ENCODE data around the gene SDR39U1.
A peak's percentile ranks its signal among the peaks of the same experiment; 100 is the strongest.
"Not testable (repeated sequence)": the region's sequence is repeated elsewhere in the genome, so short reads cannot be mapped to it uniquely, and the experiment has no call there.

The SDR39U1 gene, protein sequence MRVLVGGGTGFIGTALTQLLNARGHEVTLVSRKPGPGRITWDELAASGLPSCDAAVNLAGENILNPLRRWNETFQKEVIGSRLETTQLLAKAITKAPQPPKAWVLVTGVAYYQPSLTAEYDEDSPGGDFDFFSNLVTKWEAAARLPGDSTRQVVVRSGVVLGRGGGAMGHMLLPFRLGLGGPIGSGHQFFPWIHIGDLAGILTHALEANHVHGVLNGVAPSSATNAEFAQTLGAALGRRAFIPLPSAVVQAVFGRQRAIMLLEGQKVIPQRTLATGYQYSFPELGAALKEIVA

DNA sequence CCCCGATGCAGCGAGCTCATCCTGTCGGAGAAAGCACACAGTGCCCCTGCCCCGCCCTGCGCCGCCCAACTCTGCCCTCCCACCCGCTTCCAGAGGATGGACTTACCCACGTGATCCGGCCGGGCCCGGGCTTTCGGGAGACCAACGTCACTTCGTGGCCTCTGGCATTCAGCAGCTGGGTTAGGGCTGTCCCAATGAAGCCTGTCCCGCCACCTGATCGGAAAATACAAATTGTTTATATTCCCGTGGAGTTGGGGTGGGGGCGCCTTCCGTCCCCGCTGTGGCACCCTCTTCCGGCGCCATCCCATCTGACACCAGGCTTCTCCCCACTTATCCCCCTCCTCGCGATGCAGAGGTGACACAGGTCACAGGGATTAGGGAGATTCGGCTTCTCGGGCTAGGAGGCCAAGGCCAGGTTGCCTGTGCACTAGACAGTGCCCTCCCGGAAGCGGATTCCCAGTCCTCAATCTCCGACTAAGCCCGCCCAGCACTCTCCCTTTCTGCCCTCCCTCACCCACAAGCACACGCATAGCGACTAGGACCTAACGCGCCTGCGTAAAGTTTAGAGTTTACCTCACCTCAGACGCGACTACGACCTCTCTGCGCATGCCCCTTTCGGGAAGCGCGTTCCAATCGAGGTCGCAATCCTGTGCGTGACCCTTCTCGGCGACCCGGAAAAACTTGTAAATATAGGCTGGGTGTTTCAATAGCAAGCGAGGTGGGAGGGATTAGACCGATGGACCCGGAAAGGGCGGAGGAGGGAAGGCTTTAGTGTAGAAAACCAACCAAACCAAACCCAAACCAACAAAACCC, at the start of gene SDR39U1:
Gene SDR39U1 (minus strand): TSS at position 537 of the 813 bp plus-strand sequence. CDS start 7 bp downstream, at position 530.
- peaks cover 10% of the 10 kb centered on the region for H3K9me3 Mint-ChIP-seq
- no peaks in the 10 kb centered on the region for H3K27me3 Mint-ChIP-seq
- H3K4me1 Mint-ChIP-seq (ENCODE audit: low read depth), result peaks cover 58% of the 10 kb centered on the region
- H3K36me3 Mint-ChIP-seq (ENCODE audit: low read depth), result peaks cover 47% of the 10 kb centered on the region
- intact Hi-C loops (cut with micrococcal nuclease), result no loop called here
- peak within 1 kb of the TSS; percentile 99 for H3K27ac Mint-ChIP-seq
- H3K4me3 Mint-ChIP-seq, result peak within 1 kb of the TSS; percentile 87

DNA sequence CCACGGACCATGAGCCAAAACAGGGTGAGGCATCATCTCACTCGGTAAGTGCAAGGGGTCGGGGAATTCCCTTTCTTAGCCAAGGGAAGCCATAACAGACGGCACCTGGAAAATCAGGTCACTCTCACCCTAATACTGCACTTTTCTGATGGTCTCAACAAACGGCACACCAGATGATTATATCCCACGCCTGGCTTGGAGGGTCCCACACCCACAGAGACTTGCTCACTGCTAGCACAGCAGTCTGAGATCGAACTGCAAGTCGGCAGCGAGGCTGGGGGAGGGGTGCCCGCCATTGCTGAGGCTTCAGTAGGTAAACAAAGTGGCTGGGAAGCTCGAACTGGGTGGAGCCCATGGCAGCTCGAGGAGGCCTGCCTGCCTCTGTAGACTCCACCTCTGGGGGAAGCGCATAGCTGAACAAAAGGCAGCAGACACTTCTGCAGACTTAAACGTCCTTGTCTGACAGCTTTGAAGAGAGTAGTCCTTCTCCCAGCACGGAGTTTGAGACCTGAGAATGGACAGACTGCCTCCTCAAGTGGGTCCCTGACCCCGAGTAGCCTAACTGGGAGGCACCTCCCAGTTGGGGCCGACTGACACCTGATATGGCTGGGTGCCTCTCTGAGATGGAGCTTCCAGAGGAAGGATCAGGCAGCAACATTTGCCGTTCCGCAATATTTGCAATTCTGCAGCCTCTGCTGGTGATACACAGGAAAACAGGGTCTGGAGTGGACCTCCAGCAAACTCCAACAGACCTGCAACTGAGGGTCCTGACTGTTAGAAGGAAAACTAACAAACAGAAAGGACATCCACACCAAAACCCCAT, 49.2 kb upstream of the SDR39U1 start:
- H3K4me3 Mint-ChIP-seq; H3K4me1 Mint-ChIP-seq (ENCODE audit: low read depth); H3K9me3 Mint-ChIP-seq; H3K27ac Mint-ChIP-seq; intact Hi-C loops (cut with micrococcal nuclease); H3K27me3 Mint-ChIP-seq; H3K36me3 Mint-ChIP-seq (ENCODE audit: low read depth): not testable (repeated sequence)

DNA sequence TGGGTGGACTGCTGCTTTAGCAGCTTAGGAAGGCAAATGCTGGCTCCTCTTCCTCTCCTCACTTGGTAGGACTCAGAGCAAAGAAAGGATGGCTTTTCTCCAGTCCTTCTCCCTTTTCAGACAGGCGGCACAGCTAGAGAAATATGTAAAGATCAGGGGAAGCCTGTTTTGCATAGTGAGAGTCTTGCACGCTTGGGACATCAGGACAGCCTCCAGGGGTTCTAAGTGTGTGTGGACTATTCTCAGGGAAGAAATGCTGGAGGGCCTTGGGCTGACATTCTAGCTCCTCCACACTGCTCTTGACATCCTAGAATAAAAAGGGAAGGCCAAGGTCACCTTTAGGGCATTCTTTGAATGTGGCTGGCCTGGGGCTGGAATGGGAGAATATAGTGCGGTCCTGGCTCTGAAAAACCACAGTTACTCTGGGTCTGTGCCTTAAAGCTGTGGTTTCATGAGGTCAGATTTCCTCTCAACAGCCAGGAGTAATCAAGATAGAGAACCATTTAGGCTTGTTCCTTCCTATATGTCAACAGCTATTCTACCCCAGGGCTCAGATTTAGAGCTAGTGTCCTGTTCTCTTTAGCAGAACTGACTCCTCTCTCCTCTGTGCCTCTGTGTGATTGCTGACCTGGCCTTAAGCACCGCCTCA, 41.2 kb upstream of the SDR39U1 start:
- Mint-ChIP-seq H3K27me3 (no peaks in the 10 kb centered on the region), H3K4me1 (ENCODE audit: low read depth) (peaks cover 22% of the 10 kb centered on the region), H3K27ac (no peak overlapping the region), H3K36me3 (ENCODE audit: low read depth) (no peaks in the 10 kb centered on the region), H3K4me3 (no peak overlapping the region), H3K9me3 (no peaks in the 10 kb centered on the region)
- intact Hi-C loops (cut with micrococcal nuclease), result no loop called here

DNA sequence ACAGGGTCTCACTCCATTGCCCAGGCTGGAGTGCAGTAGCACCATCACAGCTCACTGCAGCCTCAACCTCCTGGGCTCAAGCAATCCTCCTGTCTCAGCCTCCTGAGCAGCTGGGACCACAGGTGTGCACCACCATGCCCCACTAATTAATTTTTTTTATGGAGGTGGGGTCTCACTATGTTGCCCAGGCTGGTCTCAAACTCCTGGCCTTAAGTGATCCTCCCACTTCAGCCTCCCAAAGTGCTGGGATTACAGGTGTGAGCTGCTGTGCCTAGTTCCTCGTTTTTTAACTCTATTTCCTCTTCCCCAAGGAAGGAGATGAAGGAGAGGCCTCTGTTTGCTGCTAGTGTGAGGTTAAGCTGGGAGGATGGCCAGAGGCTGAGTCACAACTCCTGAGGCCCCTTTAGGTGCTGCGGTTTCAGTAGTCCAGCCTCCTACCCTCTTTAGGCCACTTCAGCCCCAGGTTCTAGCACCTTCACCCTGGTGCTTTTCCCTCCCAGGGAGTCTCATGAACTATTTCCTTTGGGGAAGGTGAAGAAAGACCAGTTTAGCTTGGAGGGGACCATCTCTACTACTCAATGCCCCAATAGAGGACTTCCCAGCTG, 40.2 kb upstream of the SDR39U1 start:
- intact Hi-C loops (cut with micrococcal nuclease); H3K36me3 Mint-ChIP-seq (ENCODE audit: low read depth); H3K27me3 Mint-ChIP-seq; H3K27ac Mint-ChIP-seq; H3K4me3 Mint-ChIP-seq; H3K9me3 Mint-ChIP-seq: not testable (repeated sequence)
- peaks cover 22% of the 10 kb centered on the region for H3K4me1 Mint-ChIP-seq (ENCODE audit: low read depth)

DNA sequence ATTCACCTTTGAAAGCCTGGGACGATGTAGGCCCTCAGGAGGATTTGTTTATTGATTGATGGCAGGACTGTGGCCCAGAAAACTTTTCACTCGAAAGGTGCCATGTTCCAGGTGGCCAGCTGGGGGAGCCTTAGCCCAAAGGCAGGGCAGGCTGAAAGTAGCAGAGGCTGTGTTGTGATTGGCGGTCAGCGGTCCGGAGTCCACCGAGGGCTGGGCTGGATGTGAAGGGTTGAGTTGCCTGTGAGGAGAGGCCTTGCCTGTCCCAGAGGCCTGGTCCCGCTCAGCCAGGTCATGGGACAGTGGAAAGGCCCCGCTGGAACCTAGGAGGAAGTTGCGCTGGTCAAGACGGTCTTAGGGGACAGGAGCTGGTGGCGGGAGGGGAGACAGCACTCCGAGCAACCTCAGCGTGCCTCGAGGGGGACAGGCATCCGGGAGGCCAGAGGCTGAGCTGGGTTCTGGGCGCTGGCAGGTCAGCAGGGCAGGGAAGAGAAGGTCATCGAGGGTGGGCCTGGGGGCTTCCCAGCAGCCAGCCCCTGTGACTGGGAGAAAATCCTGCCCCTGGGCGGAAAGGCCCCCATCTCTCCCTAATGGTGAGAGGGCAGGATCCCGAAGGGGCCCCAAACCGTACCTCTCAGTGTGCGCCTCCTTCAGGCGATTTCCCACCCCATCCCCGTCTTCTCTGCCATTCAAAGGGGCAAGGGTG, 39.2 kb upstream of the SDR39U1 start:
- Mint-ChIP-seq H3K4me1 (ENCODE audit: low read depth) (peaks cover 22% of the 10 kb centered on the region), H3K36me3 (ENCODE audit: low read depth) (no peaks in the 10 kb centered on the region), H3K4me3 (peak overlapping the region; percentile 62), H3K27me3 (no peaks in the 10 kb centered on the region), H3K27ac (no peak overlapping the region), H3K9me3 (no peaks in the 10 kb centered on the region)
- intact Hi-C loops (cut with micrococcal nuclease), result no loop called here

DNA sequence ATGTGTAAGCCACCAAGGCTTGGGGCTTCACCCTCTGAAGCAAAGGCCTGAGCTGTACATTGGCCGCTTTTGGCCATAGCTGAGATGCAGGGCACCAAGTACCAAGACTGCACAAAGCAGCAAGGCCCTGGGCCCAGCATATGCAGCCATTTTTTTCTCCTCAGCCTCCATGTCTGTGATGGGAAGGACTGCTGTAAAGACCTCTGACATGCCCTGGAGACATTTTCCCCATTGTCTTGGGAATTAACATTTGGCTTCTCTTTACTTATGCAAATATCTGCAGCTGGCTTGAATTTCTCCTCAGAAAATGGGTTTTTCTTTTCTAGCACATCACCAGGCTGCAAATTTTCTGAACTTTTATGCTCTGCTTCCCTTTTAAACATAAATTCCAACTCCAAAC, 37.4 kb upstream of the SDR39U1 start:
- intact Hi-C loops (cut with micrococcal nuclease); H3K4me3 Mint-ChIP-seq; H3K9me3 Mint-ChIP-seq; H3K27me3 Mint-ChIP-seq; H3K36me3 Mint-ChIP-seq (ENCODE audit: low read depth); H3K27ac Mint-ChIP-seq: not testable (repeated sequence)
- peaks cover 22% of the 10 kb centered on the region for H3K4me1 Mint-ChIP-seq (ENCODE audit: low read depth)

DNA sequence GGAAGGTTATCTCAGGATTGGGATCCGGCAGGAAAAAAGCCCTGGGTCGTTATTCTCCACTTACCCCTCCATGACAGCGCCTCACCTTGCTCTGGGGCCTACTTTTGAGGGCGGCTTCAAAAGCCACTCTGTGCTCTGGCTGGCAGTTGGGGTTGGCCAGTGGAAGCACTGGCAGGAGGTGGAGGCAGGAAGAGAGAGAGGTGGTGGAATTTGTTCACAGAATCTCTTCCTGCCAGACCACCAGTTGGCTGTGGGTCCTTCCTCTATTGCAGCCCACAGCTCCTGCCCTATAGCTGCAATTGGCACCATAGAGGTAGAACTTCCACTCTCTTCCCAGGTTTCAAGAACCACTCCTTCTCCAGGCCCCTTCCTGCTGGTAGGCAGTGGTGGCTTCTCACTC, 32.7 kb upstream of the SDR39U1 start:
- no peak overlapping the region for H3K4me3 Mint-ChIP-seq
- peaks cover 5% of the 10 kb centered on the region for H3K9me3 Mint-ChIP-seq
- no peaks in the 10 kb centered on the region for H3K27me3 Mint-ChIP-seq
- H3K27ac Mint-ChIP-seq, result no peak overlapping the region
- H3K36me3 Mint-ChIP-seq (ENCODE audit: low read depth), result no peaks in the 10 kb centered on the region
- intact Hi-C loops (cut with micrococcal nuclease), result no loop called here
- no peaks in the 10 kb centered on the region for H3K4me1 Mint-ChIP-seq (ENCODE audit: low read depth)

DNA sequence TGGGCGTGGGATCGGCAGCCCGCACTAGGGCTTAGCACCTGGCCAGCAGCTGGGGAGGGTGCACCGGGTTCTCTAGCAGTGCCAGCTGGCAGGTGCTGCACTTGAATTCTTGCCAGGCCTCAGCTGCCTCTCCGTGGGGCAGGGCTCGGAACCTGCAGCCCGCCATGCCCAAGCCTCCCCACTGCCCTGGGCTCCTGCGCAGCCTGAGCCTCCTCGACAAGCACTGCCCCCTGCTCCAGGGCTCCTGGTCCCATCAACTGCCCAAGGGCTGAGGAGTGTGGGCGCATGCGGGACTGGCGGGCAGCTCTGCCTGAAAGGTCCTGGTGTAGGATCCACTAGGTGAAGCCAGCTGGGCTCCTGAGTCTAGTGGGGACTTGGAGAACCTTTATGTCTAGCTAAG, 30.6 kb upstream of the SDR39U1 start:
- no peaks in the 10 kb centered on the region for H3K4me1 Mint-ChIP-seq (ENCODE audit: low read depth)
- H3K27ac Mint-ChIP-seq, result no peak overlapping the region
- intact Hi-C loops (cut with micrococcal nuclease), result no loop called here
- H3K36me3 Mint-ChIP-seq (ENCODE audit: low read depth), result no peaks in the 10 kb centered on the region
- no peaks in the 10 kb centered on the region for H3K27me3 Mint-ChIP-seq
- peaks cover 5% of the 10 kb centered on the region for H3K9me3 Mint-ChIP-seq
- no peak overlapping the region for H3K4me3 Mint-ChIP-seq

DNA sequence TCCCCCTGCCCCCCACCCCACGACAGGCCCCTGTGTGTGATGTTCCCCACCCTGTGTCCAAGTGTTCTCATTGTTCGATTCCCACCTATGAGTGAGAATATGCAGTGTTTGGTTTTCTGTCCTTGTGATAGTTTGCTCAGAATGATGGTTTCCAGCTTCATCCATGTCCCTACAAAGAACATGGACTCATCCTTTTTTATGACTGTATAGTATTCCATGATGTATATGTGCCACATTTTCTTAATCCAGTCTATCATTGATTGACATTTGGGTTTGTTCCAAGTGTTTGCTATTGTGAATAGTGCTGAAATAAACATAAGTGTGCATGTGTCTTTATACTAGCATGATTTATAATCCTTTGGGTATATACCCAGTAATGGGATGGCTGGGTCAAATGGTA, 27.9 kb upstream of the SDR39U1 start:
- H3K27ac Mint-ChIP-seq; H3K4me1 Mint-ChIP-seq (ENCODE audit: low read depth); intact Hi-C loops (cut with micrococcal nuclease); H3K27me3 Mint-ChIP-seq; H3K9me3 Mint-ChIP-seq; H3K4me3 Mint-ChIP-seq; H3K36me3 Mint-ChIP-seq (ENCODE audit: low read depth): not testable (repeated sequence)

DNA sequence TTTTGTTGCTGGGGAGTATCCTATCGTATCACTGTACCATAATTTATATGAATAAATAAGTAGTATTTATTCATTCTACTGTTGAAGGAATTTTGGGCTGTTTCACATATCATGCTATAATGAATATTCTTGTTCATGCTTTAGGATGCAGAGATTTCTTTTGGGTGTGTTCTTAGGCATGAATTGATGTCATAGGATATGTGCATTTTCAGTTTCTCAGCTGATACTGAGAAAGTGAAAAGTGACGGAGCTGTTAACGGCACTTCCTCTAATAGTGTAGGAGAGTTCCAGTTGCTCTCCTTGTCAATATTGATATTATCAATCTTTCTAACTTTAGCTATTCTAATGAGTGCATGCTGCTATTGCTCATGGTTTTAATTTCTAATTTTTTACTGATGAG, 23.2 kb upstream of the SDR39U1 start:
- Mint-ChIP-seq H3K36me3 (ENCODE audit: low read depth) (no peaks in the 10 kb centered on the region), H3K9me3 (no peaks in the 10 kb centered on the region), H3K4me1 (ENCODE audit: low read depth) (no peaks in the 10 kb centered on the region), H3K27ac (no peak overlapping the region), H3K27me3 (no peaks in the 10 kb centered on the region), H3K4me3 (no peak overlapping the region)
- intact Hi-C loops (cut with micrococcal nuclease), result no loop called here

DNA sequence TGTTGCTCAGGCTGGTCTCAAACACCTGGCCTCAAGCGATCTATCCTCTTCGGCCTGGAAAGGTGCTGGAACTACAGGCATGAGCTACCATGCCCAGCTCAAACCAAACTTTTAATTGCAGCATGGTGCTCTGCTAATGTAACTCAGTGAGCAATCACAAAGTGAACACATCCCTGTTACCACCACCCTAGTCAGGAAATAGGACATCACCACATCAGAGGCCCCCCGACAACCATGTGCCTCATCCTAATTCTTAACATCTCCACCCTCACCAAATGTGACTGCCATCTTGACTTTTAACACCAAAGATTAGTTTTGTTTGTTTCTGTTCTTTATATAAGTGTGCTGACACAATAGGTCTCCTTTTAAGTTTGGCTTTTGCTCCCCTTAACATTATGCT, 22.8 kb upstream of the SDR39U1 start:
- Mint-ChIP-seq H3K27ac (no peak overlapping the region), H3K27me3 (no peaks in the 10 kb centered on the region), H3K4me3 (no peak overlapping the region), H3K36me3 (ENCODE audit: low read depth) (no peaks in the 10 kb centered on the region), H3K4me1 (ENCODE audit: low read depth) (no peaks in the 10 kb centered on the region), H3K9me3 (no peaks in the 10 kb centered on the region)
- intact Hi-C loops (cut with micrococcal nuclease), result no loop called here

DNA sequence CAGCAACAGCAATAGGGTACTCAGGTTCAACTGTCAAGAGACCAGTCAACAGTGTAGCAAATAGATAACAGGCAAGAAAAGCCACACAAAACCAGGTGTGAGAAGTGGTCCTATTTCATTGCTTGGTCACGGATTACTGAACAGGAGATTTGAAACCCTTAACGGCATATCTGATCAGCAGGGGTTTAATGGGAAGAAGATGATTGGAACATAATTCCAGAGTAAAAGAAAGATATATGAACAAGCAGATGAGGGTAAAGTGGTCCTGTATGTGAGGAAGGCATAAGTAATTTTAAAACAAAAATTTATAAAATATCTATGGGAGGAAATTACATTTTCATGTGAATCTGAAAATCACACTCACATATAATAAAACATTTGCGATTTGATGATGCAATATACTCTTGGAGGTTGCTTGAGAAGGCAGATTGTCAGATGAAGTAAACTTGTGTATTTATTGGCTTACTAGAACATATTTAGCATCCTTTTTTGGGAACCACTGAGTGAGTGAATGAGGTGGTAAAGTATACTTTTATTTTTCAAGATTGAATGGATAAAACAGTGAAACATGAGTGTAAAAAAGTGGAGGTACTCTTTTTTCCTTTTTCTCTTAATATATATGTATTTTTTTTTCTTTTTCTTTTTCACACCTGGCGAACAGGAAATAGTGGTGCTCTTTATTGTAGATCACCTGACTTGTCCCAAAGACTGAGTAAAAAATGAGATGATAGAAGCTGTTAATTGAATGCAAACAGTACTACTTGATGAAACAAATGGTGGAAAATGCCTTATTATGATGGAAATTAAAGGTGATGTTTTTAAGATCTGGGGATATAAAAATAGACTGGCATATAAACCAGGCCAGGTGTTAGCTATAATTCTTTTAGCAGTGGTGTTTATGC, 21.6 kb upstream of the SDR39U1 start:
- intact Hi-C loops (cut with micrococcal nuclease), result no loop called here
- H3K36me3 Mint-ChIP-seq (ENCODE audit: low read depth), result no peaks in the 10 kb centered on the region
- H3K4me1 Mint-ChIP-seq (ENCODE audit: low read depth), result no peaks in the 10 kb centered on the region
- no peaks in the 10 kb centered on the region for H3K9me3 Mint-ChIP-seq
- H3K4me3 Mint-ChIP-seq, result no peak overlapping the region
- no peaks in the 10 kb centered on the region for H3K27me3 Mint-ChIP-seq
- no peak overlapping the region for H3K27ac Mint-ChIP-seq

Measured in dendritic cell treated with granulocyte-macrophage colony-stimulating factor and Interleukin-4, amounts not matched to agents 40 ng/mL and 50 ng/mL, for 4 days (primary cell).